ENCODE measurements around the gene ABHD12B. TPM values are rescaled to one million over a fixed set of nuclear protein-coding genes. Genes with fewer than 3 reads are reported as not detected.

The ABHD12B gene
- total and polyA plus RNA-seq, 2 of the 13 experiments (the other 11 are each of a cell fraction or from before 2014, with no cell fraction given), result not detected

GRCh38 chr14:50943943-50944646, 72.2 kb downstream of the ABHD12B start, which contains the start of gene PYGL (continued):
- TF ChIP-seq ZBTB4 (CRISPR knock-in tag; IDR thresholded peaks at IDR 0.05; ENCODE audit: borderline replicate concordance) (no peak), EED (CRISPR knock-in tag; IDR thresholded peaks at IDR 0.05) (no peak), ZBTB38 (CRISPR knock-in tag; IDR thresholded peaks at IDR 0.05) (peak; percentile 70), FOSL2 (CRISPR knock-in tag; IDR thresholded peaks at IDR 0.05) (0 out of 2 replicates have a peak, but pooled peaks have one; percentile 8), ZNF556 (CRISPR knock-in tag; IDR thresholded peaks at IDR 0.05; ENCODE audit: borderline replicate concordance) (no peak), FOXK2 (IDR thresholded peaks at IDR 0.05) (no peak), ZBTB3 (CRISPR knock-in tag; IDR thresholded peaks at IDR 0.05; ENCODE audit: borderline replicate concordance, low read depth) (0 out of 2 replicates have a peak, but pooled peaks have one; percentile 3), ZBTB39 (CRISPR knock-in tag; IDR thresholded peaks at IDR 0.05) (peak; percentile 52; the same call in 1 of the 2 replicates), RFX3 (CRISPR knock-in tag; IDR thresholded peaks at IDR 0.05) (no peak), PBX2 (CRISPR knock-in tag; IDR thresholded peaks at IDR 0.05) (no peak), ZNF468 (CRISPR knock-in tag; IDR thresholded peaks at IDR 0.05) (peak; percentile 59; the same call in 1 of the 2 replicates), IRF9 (CRISPR knock-in tag; IDR thresholded peaks at IDR 0.05; ENCODE audit: borderline replicate concordance) (peak; percentile 74; the same call in 1 of the 2 replicates), FIP1L1 (IDR thresholded peaks at IDR 0.05; ENCODE audit: borderline replicate concordance, insufficient read depth, low read depth, low read length) (no peak), ZNF256 (CRISPR knock-in tag; conservative IDR thresholded peaks at IDR 0.05) (no peak; the same call in 1 of the 2 replicates), LRRFIP1 (CRISPR knock-in tag; conservative IDR thresholded peaks at IDR 0.05) (no peak), ZNF615 (CRISPR knock-in tag; IDR thresholded peaks at IDR 0.05; ENCODE audit: borderline replicate concordance) (no peak), MED13 (CRISPR knock-in tag; IDR thresholded peaks at IDR 0.05) (0 out of 2 replicates have a peak, but pooled peaks have one; percentile 40), PHF21A (CRISPR knock-in tag; IDR thresholded peaks at IDR 0.05) (peak; percentile 63), ZNF790 (CRISPR knock-in tag; IDR thresholded peaks at IDR 0.05; ENCODE audit: borderline replicate concordance) (no peak)
